ENCODE data around the gene ZNF580. TPM values are rescaled to one million over a fixed set of nuclear protein-coding genes. Genes with fewer than 3 reads are reported as not detected.

The ZNF580 gene
- total RNA-seq, 1 donor from 2014 or later, result 41.8 TPM

- no peaks in the 10 kb centered on the region for H3K9me3 Mint-ChIP-seq
- peaks cover 9% of the 10 kb centered on the region for H3K27me3 Mint-ChIP-seq (ENCODE audit: low read depth)
- H3K27ac Mint-ChIP-seq (ENCODE audit: unreplicated experiment), result no peak overlapping the region
- TF ChIP-seq CTCF (conservative IDR thresholded peaks at IDR 0.05), result no peak
- H3K4me1 Mint-ChIP-seq, result peaks cover 27% of the 10 kb centered on the region
- DNase-seq (ENCODE audit: low read depth, low spot score), result no peak
- peak overlapping the region; percentile 92 for H3K4me3 Mint-ChIP-seq
- peaks cover 6% of the 10 kb centered on the region for H3K36me3 Mint-ChIP-seq (ENCODE audit: low read depth)
Measured at GRCh38 chr19:55656988-55657747, 16.4 kb downstream of the ZNF580 start.

- H3K27ac Mint-ChIP-seq (ENCODE audit: unreplicated experiment), result no peak overlapping the region
- peak overlapping the region; percentile 92 for H3K4me3 Mint-ChIP-seq
- TF ChIP-seq CTCF (conservative IDR thresholded peaks at IDR 0.05), result no peak
- H3K4me1 Mint-ChIP-seq, result peaks cover 27% of the 10 kb centered on the region
- peaks cover 14% of the 10 kb centered on the region for H3K36me3 Mint-ChIP-seq (ENCODE audit: low read depth)
- H3K9me3 Mint-ChIP-seq, result no peaks in the 10 kb centered on the region
- DNase-seq (ENCODE audit: low read depth, low spot score), result no peak
- H3K27me3 Mint-ChIP-seq (ENCODE audit: low read depth), result peaks cover 6% of the 10 kb centered on the region
Measured at GRCh38 chr19:55658846-55659459, 18.2 kb downstream of the ZNF580 start.

- Mint-ChIP-seq H3K36me3 (ENCODE audit: low read depth) (peaks cover 14% of the 10 kb centered on the region), H3K27ac (ENCODE audit: unreplicated experiment) (no peak overlapping the region), H3K4me3 (peak overlapping the region; percentile 72), H3K9me3 (no peaks in the 10 kb centered on the region), H3K4me1 (peaks cover 27% of the 10 kb centered on the region), H3K27me3 (ENCODE audit: low read depth) (no peaks in the 10 kb centered on the region)
- no peak for DNase-seq (ENCODE audit: low read depth, low spot score)
- no peak for TF ChIP-seq CTCF (conservative IDR thresholded peaks at IDR 0.05)
Measured at GRCh38 chr19:55659822-55660221, 19.0 kb downstream of the ZNF580 start.

GRCh38 chr19:55660404-55660803 is 19.6 kb downstream of the ZNF580 start:
- H3K27ac Mint-ChIP-seq (ENCODE audit: unreplicated experiment), result no peak overlapping the region
- DNase-seq (ENCODE audit: low read depth, low spot score), result no peak
- no peaks in the 10 kb centered on the region for H3K27me3 Mint-ChIP-seq (ENCODE audit: low read depth)
- H3K9me3 Mint-ChIP-seq, result no peaks in the 10 kb centered on the region
- H3K4me3 Mint-ChIP-seq, result peak overlapping the region; percentile 19
- H3K36me3 Mint-ChIP-seq (ENCODE audit: low read depth), result peaks cover 14% of the 10 kb centered on the region
- no peak for TF ChIP-seq CTCF (conservative IDR thresholded peaks at IDR 0.05)
- H3K4me1 Mint-ChIP-seq, result peaks cover 27% of the 10 kb centered on the region

GRCh38 chr19:55660991-55661390 is 20.2 kb downstream of the ZNF580 start:
- TF ChIP-seq CTCF (conservative IDR thresholded peaks at IDR 0.05), result no peak
- DNase-seq (ENCODE audit: low read depth, low spot score), result no peak
- Mint-ChIP-seq H3K36me3 (ENCODE audit: low read depth) (peaks cover 14% of the 10 kb centered on the region), H3K4me3 (peak overlapping the region; percentile 19), H3K27me3 (ENCODE audit: low read depth) (no peaks in the 10 kb centered on the region), H3K27ac (ENCODE audit: unreplicated experiment) (no peak overlapping the region), H3K9me3 (no peaks in the 10 kb centered on the region), H3K4me1 (peaks cover 23% of the 10 kb centered on the region)
